Trophoblast cell (in vitro differentiated cells and primary cell): Measurements from ENCODE around the gene MNDA.

Source experiments
- DNase-seq, 2 donors: peaks; one replicate each; pipeline ENCODE4 v3.0.0-alpha.2; 2016
- H2AFZ ChIP-seq: 2 replicates; pipeline ENCODE4 v1.6.1; 2013; ENCODE audit warnings: low read length, moderate library complexity, mild to moderate bottlenecking; ENCODE audit not compliant: insufficient read depth, poor library complexity
- H2AK5ac ChIP-seq: 2 replicates; pipeline ENCODE4 v1.6.1; 2013; ENCODE audit warnings: mild to moderate bottlenecking, low read length
- H2BK120ac ChIP-seq: 2 replicates; pipeline ENCODE4 v1.6.1; 2013; ENCODE audit warnings: low read length, mild to moderate bottlenecking, moderate library complexity; ENCODE audit not compliant: insufficient read depth, poor library complexity
- H2BK12ac ChIP-seq: 2 replicates; pipeline ENCODE4 v1.6.1; 2013; ENCODE audit warnings: mild to moderate bottlenecking, low read length, moderate library complexity
- H2BK5ac ChIP-seq: 2 replicates; pipeline ENCODE4 v1.6.1; 2013; ENCODE audit warnings: low read length, low read depth, moderate library complexity, mild to moderate bottlenecking; ENCODE audit not compliant: poor library complexity
- H3K14ac ChIP-seq: 2 replicates; pipeline ENCODE4 v1.6.1; 2013; ENCODE audit warnings: mild to moderate bottlenecking, low read length
- H3K18ac ChIP-seq: 2 replicates; pipeline ENCODE4 v1.6.1; 2013; ENCODE audit warnings: mild to moderate bottlenecking, low read length
- H3K23ac ChIP-seq: 2 replicates; pipeline ENCODE4 v1.6.1; 2013; ENCODE audit warnings: low read length
- H3K27ac ChIP-seq: 2 replicates; pipeline ENCODE4 v1.5.1; 2013; ENCODE audit warnings: low read depth, mild to moderate bottlenecking, inconsistent platforms, low read length, moderate library complexity
- H3K27me3 ChIP-seq: 2 replicates; pipeline ENCODE4 v1.6.1; 2013; ENCODE audit warnings: inconsistent platforms, mild to moderate bottlenecking, low read length, moderate library complexity; ENCODE audit not compliant: insufficient read depth
- H3K36me3 ChIP-seq, 2 experiments: 1 replicate in 1 of 2; 2 replicates in 1 of 2; pipeline ENCODE4 v1.6.1; 2013; ENCODE audit warnings: low read length in 2 of 2, mild to moderate bottlenecking in 2 of 2, moderate library complexity in 1 of 2; ENCODE audit not compliant: insufficient read depth in 2 of 2, control insufficient read depth in 1 of 2
- H3K4ac ChIP-seq: 2 replicates; pipeline ENCODE4 v1.6.1; 2013; ENCODE audit warnings: low read depth, mild to moderate bottlenecking, low read length, moderate library complexity
- H3K4me1 ChIP-seq, 2 experiments: 1 replicate in 1 of 2; 2 replicates in 1 of 2; pipeline ENCODE4 v1.6.1; 2013; ENCODE audit warnings: low read length in 2 of 2, mild to moderate bottlenecking in 2 of 2, moderate library complexity in 1 of 2; ENCODE audit not compliant: insufficient read depth in 2 of 2, control insufficient read depth in 1 of 2
- H3K4me2 ChIP-seq: 2 replicates; pipeline ENCODE4 v1.6.1; 2013; ENCODE audit warnings: inconsistent platforms, mild to moderate bottlenecking, low read length, moderate library complexity
- H3K4me3 ChIP-seq: 2 replicates; pipeline ENCODE4 v1.5.1; 2013; ENCODE audit warnings: mild to moderate bottlenecking, low read depth, low read length, inconsistent platforms
- H3K79me1 ChIP-seq: one replicate; pipeline ENCODE4 v1.6.1; 2013; ENCODE audit warnings: low read length
- H3K79me2 ChIP-seq: 2 replicates; pipeline ENCODE4 v1.6.1; 2013; ENCODE audit warnings: low read length, mild to moderate bottlenecking; ENCODE audit not compliant: control insufficient read depth, insufficient read depth, poor library complexity
- H3K9ac ChIP-seq: 2 replicates; pipeline ENCODE4 v1.6.1; 2013; ENCODE audit warnings: mild to moderate bottlenecking, low read length
- H3K9me3 ChIP-seq: 2 replicates; pipeline ENCODE4 v1.6.1; 2013; ENCODE audit warnings: low read depth, mild to moderate bottlenecking, control low read depth, inconsistent platforms, low read length; ENCODE audit not compliant: insufficient read depth
- H4K12ac ChIP-seq: 2 replicates; pipeline ENCODE4 v1.6.1; 2013; ENCODE audit warnings: low read depth, mild to moderate bottlenecking, low read length, moderate library complexity
- H4K8ac ChIP-seq: 2 replicates; pipeline ENCODE4 v1.6.1; 2013; ENCODE audit warnings: low read depth, mild to moderate bottlenecking, low read length, moderate library complexity
- H4K91ac ChIP-seq: one replicate; pipeline ENCODE4 v1.6.1; 2013; ENCODE audit warnings: low read depth, mild to moderate bottlenecking, low read length, moderate library complexity
- WGBS: extraction: QIAGEN DNeasy Blood & Tissue Kit; methylation state at CpG from one replicate; pipeline ENCODE4 v1.1.7; 2013; ENCODE audit warnings: missing lambda C conversion rate; ENCODE audit not compliant: insufficient read length, insufficient coverage; ENCODE audit errors: extremely low coverage; 5-methylcytosine and 5-hydroxymethylcytosine counted together

The MNDA gene

DNA sequence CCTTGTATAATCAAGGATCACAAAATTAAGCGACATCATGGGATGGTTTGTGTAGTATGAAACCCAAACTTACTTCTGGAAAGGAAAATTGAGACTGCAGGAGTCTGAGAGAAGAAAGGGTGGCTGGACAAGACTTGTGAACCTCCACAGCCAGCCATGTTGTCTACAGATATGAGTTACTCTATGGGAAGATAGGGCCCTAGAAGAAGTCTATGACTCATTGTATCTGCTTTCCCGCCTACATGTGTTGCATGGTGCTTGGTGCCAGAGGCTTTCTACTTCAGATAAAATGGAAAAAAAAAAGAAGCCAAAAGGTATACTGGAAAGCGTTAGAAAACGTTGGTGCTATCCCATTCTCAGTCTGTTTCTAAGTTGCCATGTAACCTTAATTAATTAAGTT is 31.5 kb upstream of the MNDA start:
- no CpG with 5 or more reads among the region's 4 CpGs for WGBS
- H3K79me2 ChIP-seq, result no peaks in the 10 kb centered on the region

DNA sequence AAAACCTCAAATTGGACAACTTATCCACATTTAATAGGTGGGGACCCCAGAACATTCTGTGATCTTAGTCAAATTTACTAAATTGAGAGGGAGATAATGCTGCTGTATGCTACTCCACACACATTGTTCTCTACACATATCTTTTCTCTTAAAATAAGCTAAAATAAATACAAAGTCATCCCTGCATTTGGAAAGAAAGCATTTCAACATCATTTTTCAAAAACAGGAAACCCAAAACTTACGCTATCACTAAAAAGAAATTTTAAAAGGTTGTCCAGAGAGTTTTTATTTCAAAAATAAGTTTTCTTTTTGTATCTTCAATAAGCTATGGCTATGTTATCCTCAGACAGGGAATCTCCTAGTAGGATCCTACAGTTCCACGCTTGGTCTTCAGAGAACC is 30.6 kb upstream of the MNDA start:
- no peak overlapping the region for H2AFZ ChIP-seq
- H3K4me2 ChIP-seq, result no peak overlapping the region
- no peak overlapping the region for H3K9ac ChIP-seq
- no peak overlapping the region for H3K27ac ChIP-seq
- no peaks in the 10 kb centered on the region for H3K4me1 ChIP-seq
- H3K9me3 ChIP-seq, result no peaks in the 10 kb centered on the region
- H3K79me2 ChIP-seq, result no peaks in the 10 kb centered on the region
- no peak overlapping the region for H2BK12ac ChIP-seq
- H2AK5ac ChIP-seq, result no peak overlapping the region
- H3K4me3 ChIP-seq, result no peak overlapping the region
- no peak overlapping the region for H4K12ac ChIP-seq
- no peak for DNase-seq
- WGBS, result no CpG with 5 or more reads among the region's 2 CpGs
- no peak overlapping the region for H4K91ac ChIP-seq
- H2BK5ac ChIP-seq, result no peak overlapping the region
- no peak overlapping the region for H4K8ac ChIP-seq
- H3K18ac ChIP-seq, result no peak overlapping the region
- H3K79me1 ChIP-seq, result no peaks in the 10 kb centered on the region
- H3K14ac ChIP-seq, result no peak overlapping the region
- H3K27me3 ChIP-seq, result no peaks in the 10 kb centered on the region
- no peak overlapping the region for H2BK120ac ChIP-seq
- H3K23ac ChIP-seq, result no peak overlapping the region
- no peak overlapping the region for H3K4ac ChIP-seq
- H3K36me3 ChIP-seq, result no peaks in the 10 kb centered on the region

More for the DNA sequence above, 31.5 kb upstream of the MNDA start:
- Histone ChIP-seq H3K14ac (no peak overlapping the region), H3K27me3 (no peaks in the 10 kb centered on the region), H3K9ac (no peak overlapping the region), H3K18ac (no peak overlapping the region), H3K36me3 (no peaks in the 10 kb centered on the region), H3K23ac (no peak overlapping the region), H4K91ac (no peak overlapping the region), H3K4me1 (no peaks in the 10 kb centered on the region), H2AFZ (no peak overlapping the region), H2BK12ac (no peak overlapping the region), H3K79me1 (no peaks in the 10 kb centered on the region), H2BK5ac (no peak overlapping the region), H2AK5ac (no peak overlapping the region), H3K4ac (no peak overlapping the region), H2BK120ac (no peak overlapping the region), H4K12ac (no peak overlapping the region), H3K27ac (no peak overlapping the region), H3K4me3 (no peak overlapping the region), H3K9me3 (no peaks in the 10 kb centered on the region), H3K4me2 (no peak overlapping the region), H4K8ac (no peak overlapping the region)
- DNase-seq, result no peak

DNA sequence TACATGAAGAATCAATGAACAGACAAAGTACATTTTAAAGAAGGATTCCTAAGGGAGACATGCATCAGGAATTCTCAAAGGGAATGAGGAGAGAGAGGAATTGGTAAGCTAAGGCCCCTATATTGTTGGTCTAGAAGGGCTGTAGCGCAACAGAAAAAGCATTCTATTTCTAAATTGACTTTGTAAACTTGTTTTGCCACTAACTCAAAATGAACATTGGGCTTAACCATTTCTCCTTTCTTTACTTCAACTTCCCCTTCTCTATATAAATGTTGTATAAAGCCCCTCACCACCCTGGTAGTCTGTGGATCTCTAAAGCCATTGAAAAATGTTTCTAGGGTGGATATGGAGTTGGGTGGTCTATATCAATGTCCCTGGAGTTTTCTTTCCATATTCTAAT is 29.8 kb upstream of the MNDA start:
- Histone ChIP-seq H3K14ac (no peak overlapping the region), H4K12ac (no peak overlapping the region), H4K8ac (no peak overlapping the region), H3K4me1 (no peaks in the 10 kb centered on the region), H3K27ac (no peak overlapping the region), H3K18ac (no peak overlapping the region), H2BK5ac (no peak overlapping the region), H2BK120ac (no peak overlapping the region), H2BK12ac (no peak overlapping the region), H3K9ac (no peak overlapping the region), H3K4me3 (no peak overlapping the region), H3K79me2 (no peaks in the 10 kb centered on the region), H3K36me3 (no peaks in the 10 kb centered on the region), H3K4ac (no peak overlapping the region), H3K23ac (no peak overlapping the region), H3K79me1 (no peaks in the 10 kb centered on the region), H2AK5ac (no peak overlapping the region), H3K9me3 (no peaks in the 10 kb centered on the region), H4K91ac (no peak overlapping the region), H3K27me3 (no peaks in the 10 kb centered on the region), H2AFZ (no peak overlapping the region), H3K4me2 (no peak overlapping the region)
- WGBS, result no CpG with 5 or more reads among the region's 1 CpG
- no peak for DNase-seq

DNA sequence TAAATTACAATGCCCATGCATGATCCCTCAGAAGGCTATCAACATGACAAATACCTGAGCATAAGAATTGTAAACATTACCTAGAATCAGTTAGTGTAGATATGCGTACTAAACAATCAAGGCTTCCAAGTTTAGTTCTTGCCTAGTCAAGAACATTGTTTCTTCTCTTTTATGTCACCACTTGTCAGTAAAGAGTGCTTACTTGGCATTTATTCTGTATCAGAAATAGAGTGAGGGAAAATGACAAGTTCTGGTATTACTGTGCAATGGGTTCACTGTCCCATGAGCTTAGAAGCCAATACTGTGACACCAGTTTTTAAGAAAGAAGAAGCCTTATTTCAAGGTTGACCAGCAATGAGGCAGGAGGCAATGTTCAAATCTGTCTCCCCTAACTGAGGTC is 27.5 kb upstream of the MNDA start:
- Histone ChIP-seq H3K4ac (no peak overlapping the region), H2AK5ac (no peak overlapping the region), H2BK12ac (no peak overlapping the region), H4K91ac (no peak overlapping the region), H3K23ac (no peak overlapping the region), H3K27me3 (no peaks in the 10 kb centered on the region), H3K9ac (no peak overlapping the region), H3K9me3 (no peaks in the 10 kb centered on the region), H3K4me2 (no peak overlapping the region), H4K8ac (no peak overlapping the region), H2AFZ (no peak overlapping the region), H3K18ac (no peak overlapping the region), H2BK120ac (no peak overlapping the region), H3K14ac (no peak overlapping the region), H3K4me3 (no peak overlapping the region), H3K27ac (no peak overlapping the region), H2BK5ac (no peak overlapping the region), H4K12ac (no peak overlapping the region), H3K79me2 (no peaks in the 10 kb centered on the region), H3K79me1 (no peaks in the 10 kb centered on the region), H3K4me1 (no peaks in the 10 kb centered on the region), H3K36me3 (no peaks in the 10 kb centered on the region)
- WGBS, result no CpG with 5 or more reads among the region's 1 CpG
- DNase-seq, result no peak
